RWPE2 (cell line): Measurements from ENCODE around the gene DCUN1D4.

ENCODE experiments used
- ATAC-seq: fragments of 200-7000 bp; cut with Tn5 transposase; 3 replicates; pipeline ENCODE4 v1.9.1; 2021; ENCODE audit warnings: low read depth
- DNase-seq: peaks from one replicate; pipeline ENCODE4 v3.0.0-alpha.2; 2020; ENCODE audit warnings: low spot score
- H3K27ac ChIP-seq: fragments of 450-650 bp; 2 replicates; pipeline ENCODE4 v1.5.1; 2017; ENCODE audit warnings: mild to moderate bottlenecking; ENCODE audit not compliant: poor library complexity, severe bottlenecking
- H3K27me3 ChIP-seq: fragments of 250-450 bp; sonication (Bioruptor Pico); 2 replicates; pipeline ENCODE4 v1.5.1; 2021; ENCODE audit warnings: mild to moderate bottlenecking, moderate library complexity; ENCODE audit not compliant: insufficient read depth, poor library complexity, severe bottlenecking
- H3K36me3 ChIP-seq: fragments of 250-450 bp; sonication (Bioruptor Pico); 2 replicates; pipeline ENCODE4 v1.5.1; 2020; ENCODE audit warnings: low read depth, mild to moderate bottlenecking, moderate library complexity
- H3K4me1 ChIP-seq: fragments of 250-450 bp; sonication (Bioruptor Pico); 2 replicates; pipeline ENCODE4 v1.5.1; 2021; ENCODE audit warnings: mild to moderate bottlenecking, moderate library complexity; ENCODE audit not compliant: insufficient read depth, poor library complexity, severe bottlenecking
- H3K4me3 ChIP-seq: fragments of 250-450 bp; sonication (Bioruptor Pico); 2 replicates; pipeline ENCODE4 v1.5.1; 2021; ENCODE audit warnings: mild to moderate bottlenecking, moderate library complexity; ENCODE audit not compliant: severe bottlenecking
- H3K9me3 ChIP-seq: fragments of 250-450 bp; sonication (Bioruptor Pico); 2 replicates; pipeline ENCODE4 v1.5.1; 2021; ENCODE audit warnings: mild to moderate bottlenecking, moderate library complexity; ENCODE audit not compliant: severe bottlenecking
- CTCF ChIP-seq: fragments of 450-650 bp; IDR thresholded peaks from one replicate; pipeline ENCODE4 v1.5.1; 2017; ENCODE audit warnings: mild to moderate bottlenecking, moderate library complexity; ENCODE audit not compliant: poor library complexity, severe bottlenecking

DCUN1D4 gene

GRCh38 chr4:51867689-51868448 is 24.9 kb downstream of the DCUN1D4 start:
- no peak for TF ChIP-seq CTCF
- no peak for ATAC-seq
- Histone ChIP-seq H3K9me3 (no peaks in the 10 kb centered on the region), H3K27me3 (no peaks in the 10 kb centered on the region), H3K4me3 (no peak overlapping the region), H3K4me1 (no peaks in the 10 kb centered on the region), H3K36me3 (peaks cover 78% of the 10 kb centered on the region), H3K27ac (no peak overlapping the region)
- no peak for DNase-seq

GRCh38 chr4:51868449-51868847 is 25.5 kb downstream of the DCUN1D4 start:
- no peak for DNase-seq
- H3K4me1 ChIP-seq, result no peaks in the 10 kb centered on the region
- no peak for TF ChIP-seq CTCF
- no peaks in the 10 kb centered on the region for H3K27me3 ChIP-seq
- H3K9me3 ChIP-seq, result no peaks in the 10 kb centered on the region
- no peak overlapping the region for H3K4me3 ChIP-seq
- ATAC-seq, result no peak
- H3K36me3 ChIP-seq, result peaks cover 78% of the 10 kb centered on the region
- H3K27ac ChIP-seq, result no peak overlapping the region

GRCh38 chr4:51870441-51871188 is 27.7 kb downstream of the DCUN1D4 start:
- TF ChIP-seq CTCF, result no peak
- Histone ChIP-seq H3K27me3 (no peaks in the 10 kb centered on the region), H3K36me3 (peaks cover 79% of the 10 kb centered on the region), H3K9me3 (no peaks in the 10 kb centered on the region), H3K4me3 (no peak overlapping the region), H3K27ac (no peak overlapping the region), H3K4me1 (no peaks in the 10 kb centered on the region)
- ATAC-seq (peak; percentile 49; the same call in 2 of the 3 replicates), DNase-seq (no peak)

- H3K36me3 ChIP-seq, result peaks cover 82% of the 10 kb centered on the region
- no peaks in the 10 kb centered on the region for H3K9me3 ChIP-seq
- no peak overlapping the region for H3K27ac ChIP-seq
- TF ChIP-seq CTCF, result no peak
- no peaks in the 10 kb centered on the region for H3K4me1 ChIP-seq
- H3K27me3 ChIP-seq, result no peaks in the 10 kb centered on the region
- no peak overlapping the region for H3K4me3 ChIP-seq
- DNase-seq, result no peak
- ATAC-seq, result no peak
Observed at GRCh38 chr4:51872283-51872997, 29.5 kb downstream of the DCUN1D4 start.
